Epithelial cell of prostate (primary cell): ENCODE data around the gene SPPL2C.
A peak's percentile ranks its signal among the peaks of the same experiment; 100 is the strongest.

Experiments used
- DNase-seq: peaks from one replicate; pipeline ENCODE4 v3.0.0-alpha.2; 2011; ENCODE audit warnings: low read depth, low spot score
- H3K27ac ChIP-seq: fragments of 450-650 bp; 2 replicates; pipeline ENCODE4 v1.5.1; 2017; ENCODE audit warnings: mild to moderate bottlenecking

The SPPL2C gene

GRCh38 chr17:45870342-45870974 is 25.8 kb downstream of the SPPL2C start:
- no peak for DNase-seq
- H3K27ac ChIP-seq: no peak overlapping the region

GRCh38 chr17:45871718-45872117 is 27.0 kb downstream of the SPPL2C start:
- DNase-seq: no peak
- H3K27ac ChIP-seq: no peak overlapping the region

DNA sequence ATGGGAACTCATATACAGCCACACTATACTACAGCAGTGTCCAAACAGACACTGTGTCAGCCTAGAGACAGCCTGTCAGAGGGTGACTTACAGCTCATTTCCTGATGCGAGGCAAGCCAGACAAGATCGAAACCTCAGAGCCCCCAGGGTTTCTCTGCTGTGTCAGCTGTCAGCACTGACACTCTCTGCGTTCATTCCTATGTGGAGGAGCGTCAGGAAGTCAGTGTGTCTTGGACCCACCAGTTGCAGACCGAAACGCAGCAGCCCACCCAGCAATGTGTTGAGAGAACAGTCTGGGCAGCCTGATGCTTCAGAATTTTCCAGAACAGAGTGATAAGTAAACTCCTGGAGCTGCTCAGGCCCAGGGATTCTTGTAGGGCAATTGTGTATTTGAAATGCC is 29.0 kb downstream of the SPPL2C start:
- no peak overlapping the region for H3K27ac ChIP-seq
- DNase-seq: peak; percentile 14

DNA sequence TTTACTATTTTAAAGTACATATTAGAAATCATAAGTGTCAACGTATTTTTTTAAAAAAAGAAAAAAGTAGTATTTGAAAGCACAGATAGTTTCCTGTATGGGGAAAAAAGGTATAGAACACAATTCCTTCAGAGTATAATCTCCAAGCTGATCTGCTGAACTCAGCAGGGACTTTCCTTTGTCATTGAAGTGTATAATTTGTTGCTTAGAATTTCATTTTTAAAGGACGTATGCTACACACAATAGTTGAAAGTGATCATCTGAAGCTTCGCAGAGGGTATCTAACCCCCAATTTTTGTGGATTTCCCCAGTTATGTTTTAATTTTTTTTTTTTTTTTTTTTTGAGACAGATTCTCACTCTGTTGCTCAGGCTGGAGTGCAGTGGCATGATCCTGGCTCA is 29.5 kb downstream of the SPPL2C start:
- no peak for DNase-seq
- no peak overlapping the region for H3K27ac ChIP-seq

GRCh38 chr17:45876539-45876938 is 31.9 kb downstream of the SPPL2C start:
- no peak overlapping the region for H3K27ac ChIP-seq
- no peak for DNase-seq

DNA sequence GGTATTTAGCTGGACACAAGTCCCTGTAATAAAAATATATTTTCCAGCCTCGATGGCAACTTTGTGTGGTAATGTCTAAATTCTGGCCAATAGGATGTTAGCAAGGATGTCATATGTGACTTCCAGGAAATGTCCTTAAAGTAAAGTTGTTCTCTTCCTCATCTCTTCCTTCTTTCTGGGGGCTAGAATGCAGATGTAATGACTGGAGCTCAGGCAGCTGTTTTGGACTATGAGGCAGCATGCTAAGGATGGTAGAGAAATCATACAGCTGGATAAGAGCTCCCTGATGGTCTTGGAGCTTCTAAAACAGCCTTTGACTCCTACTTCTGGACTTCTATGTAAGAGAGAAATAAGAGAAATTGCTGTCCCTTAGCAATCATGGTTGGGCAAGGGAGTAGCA is 32.8 kb downstream of the SPPL2C start:
- DNase-seq: no peak
- H3K27ac ChIP-seq: no peak overlapping the region

- H3K27ac ChIP-seq: no peak overlapping the region
- DNase-seq: no peak
Measured at GRCh38 chr17:45883063-45883462, 38.4 kb downstream of the SPPL2C start.

DNA sequence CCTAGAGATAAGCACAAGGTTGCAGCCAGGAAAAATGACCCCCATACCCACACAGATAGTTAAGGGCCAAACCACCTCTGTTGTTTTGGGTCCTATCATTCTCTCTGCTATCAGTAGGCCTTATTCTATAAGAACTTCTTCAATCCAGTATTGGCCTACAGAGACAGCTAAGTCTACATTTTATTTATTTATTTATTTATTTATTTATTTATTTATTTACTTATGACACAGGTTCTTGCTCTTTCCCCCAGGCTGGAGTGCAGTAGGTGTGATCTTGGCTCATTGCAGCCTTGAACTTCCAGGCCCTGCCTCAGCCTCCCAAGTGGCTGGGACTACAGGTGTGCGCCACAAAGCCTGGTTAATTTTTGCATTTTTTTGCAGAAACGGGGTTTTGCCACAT is 42.2 kb downstream of the SPPL2C start:
- no peak for DNase-seq
- no peak overlapping the region for H3K27ac ChIP-seq

DNA sequence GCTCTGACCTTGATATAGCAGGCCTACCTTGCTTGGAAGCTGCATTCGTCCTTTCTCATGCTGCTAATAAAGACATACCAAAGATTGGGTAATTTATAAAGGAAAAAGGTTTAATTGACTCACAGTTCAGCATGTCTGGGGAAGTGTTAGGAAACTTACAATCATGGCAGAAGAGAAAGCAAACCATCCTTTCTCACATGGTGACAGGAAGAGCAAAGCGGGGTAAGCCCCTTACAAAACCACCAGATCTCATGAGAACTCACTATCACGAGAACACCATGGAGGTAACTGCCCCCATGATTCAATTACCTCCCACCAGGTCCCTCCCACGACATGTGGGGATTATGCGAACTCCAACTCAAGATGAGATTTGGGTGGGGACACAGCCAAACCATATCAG is 43.7 kb downstream of the SPPL2C start:
- no peak for DNase-seq
- no peak overlapping the region for H3K27ac ChIP-seq

- DNase-seq: no peak
- H3K27ac ChIP-seq: no peak overlapping the region
Measured at GRCh38 chr17:45889579-45889978, 44.9 kb downstream of the SPPL2C start.

DNA sequence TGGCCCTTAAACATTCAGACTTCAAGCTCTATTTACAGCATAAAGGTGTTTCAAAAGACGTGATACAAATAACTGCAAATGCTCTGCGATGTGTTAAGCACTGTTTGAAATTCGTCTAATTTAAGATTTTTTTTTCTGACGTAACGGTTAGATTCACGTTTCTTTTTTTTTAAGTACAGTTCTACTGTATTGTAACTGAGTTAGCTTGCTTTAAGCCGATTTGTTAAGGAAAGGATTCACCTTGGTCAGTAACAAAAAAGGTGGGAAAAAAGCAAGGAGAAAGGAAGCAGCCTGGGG is 49.0 kb downstream of the SPPL2C start:
- DNase-seq: no peak
- no peak overlapping the region for H3K27ac ChIP-seq

- no peak within 1 kb of the TSS for H3K27ac ChIP-seq
- peak; percentile 37 for DNase-seq
Measured at GRCh38 chr17:45894022-45894784, 49.5 kb downstream of the SPPL2C start, which contains the start of gene MAPT. Gene MAPT, plus strand, starts transcription at chr17:45894554. Its CDS starts 67,784 bp downstream, at chr17:45962338.

GRCh38 chr17:45895304-45895968 is 50.8 kb downstream of the SPPL2C start:
- DNase-seq: no peak
- H3K27ac ChIP-seq: no peak overlapping the region

DNA sequence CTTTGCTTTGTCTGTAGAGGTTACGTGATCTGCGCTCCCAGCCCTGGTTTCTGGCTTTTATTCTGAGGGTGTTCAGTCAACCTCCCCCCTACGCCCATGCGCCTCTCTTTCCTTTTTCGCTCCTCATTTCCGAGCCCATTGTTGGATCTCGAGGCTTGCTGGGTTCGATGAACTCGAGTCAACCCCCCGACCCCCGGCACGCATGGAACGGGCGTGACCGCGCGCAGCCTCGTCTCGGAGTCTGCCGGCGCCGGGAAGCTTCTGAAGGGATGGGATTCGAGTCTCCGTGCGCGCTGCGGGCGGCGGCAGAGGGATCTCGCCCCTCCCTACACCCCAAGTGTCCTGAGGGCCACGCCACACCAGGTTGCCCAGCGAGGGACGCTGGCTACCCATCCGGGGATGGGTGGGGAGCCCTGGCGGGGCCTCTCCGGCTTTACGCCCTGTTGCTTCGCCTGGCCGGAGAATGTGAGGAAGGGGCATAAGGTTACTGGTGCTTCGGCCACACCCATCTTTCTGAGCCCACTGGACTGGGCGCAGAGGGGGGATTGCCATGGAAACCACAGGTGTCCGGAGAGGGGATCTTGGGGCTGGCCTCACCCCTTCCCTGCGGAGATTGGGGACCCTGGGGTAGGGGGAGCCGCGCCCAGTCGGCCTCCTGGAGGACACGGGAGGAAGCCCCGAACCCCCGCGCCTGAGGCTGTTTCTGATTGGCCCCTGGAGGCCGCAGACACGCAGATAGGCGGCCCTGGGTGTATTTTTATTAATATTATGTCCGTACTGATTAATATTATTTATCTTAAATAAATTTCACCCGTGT is 51.5 kb downstream of the SPPL2C start:
- H3K27ac ChIP-seq: no peak overlapping the region
- no peak for DNase-seq
